Measurements from ENCODE around the gene SF3A1. TPM values are rescaled to one million over a fixed set of nuclear protein-coding genes. Genes with fewer than 3 reads are reported as not detected.
A peak's percentile ranks its signal among the peaks of the same experiment; 100 is the strongest.
"Not testable (repeated sequence)": the region's sequence is repeated elsewhere in the genome, so short reads cannot be mapped to it uniquely, and the experiment has no call there.

SF3A1 gene
- 160 and 190 TPM in 2 replicates for total RNA-seq (ENCODE audit: low replicate concordance)
- long read RNA-seq, partial matches to known transcripts, result 7 of 7 reads
- long read RNA-seq, other reads (novel, unspliced or antisense), result 0 of 7 reads

- Mint-ChIP-seq H3K27me3 (no peaks in the 10 kb centered on the region), H3K36me3 (peaks cover 9% of the 10 kb centered on the region), H3K4me1 (ENCODE audit: unreplicated experiment) (peaks cover 31% of the 10 kb centered on the region), H3K4me3 (peak within 1 kb of the TSS; percentile 99), H3K9me3 (no peaks in the 10 kb centered on the region), H3K27ac (peak within 1 kb of the TSS; percentile 99)
- DNase-seq (ENCODE audit: extremely low spot score, unreplicated experiment), result peak; percentile 92
- peak; percentile 22 for TF ChIP-seq CTCF (conservative IDR thresholded peaks at IDR 0.05)
Measured at GRCh38 chr22:30356449-30357235, at the start of gene SF3A1, which contains the start of gene CCDC157. Gene SF3A1, minus strand, starts transcription at chr22:30356894. Its CDS starts 102 bp downstream, at chr22:30356792. Gene CCDC157, plus strand, starts transcription at chr22:30357007. Its CDS starts 8,994 bp downstream, at chr22:30366001.

- no peak for DNase-seq (ENCODE audit: extremely low spot score, unreplicated experiment)
- TF ChIP-seq CTCF (conservative IDR thresholded peaks at IDR 0.05), result no peak
- peaks cover 7% of the 10 kb centered on the region for H3K4me1 Mint-ChIP-seq (ENCODE audit: unreplicated experiment)
- no peaks in the 10 kb centered on the region for H3K36me3 Mint-ChIP-seq
- H3K9me3 Mint-ChIP-seq, result no peaks in the 10 kb centered on the region
- H3K27ac Mint-ChIP-seq, result no peak overlapping the region
- H3K27me3 Mint-ChIP-seq, result no peaks in the 10 kb centered on the region
- no peak overlapping the region for H3K4me3 Mint-ChIP-seq
Measured at GRCh38 chr22:30406400-30406799, 49.7 kb upstream of the SF3A1 start.

GRCh38 chr22:30405731-30406130 lies 49.0 kb upstream of the SF3A1 start:
- Mint-ChIP-seq H3K4me3 (no peak overlapping the region), H3K36me3 (no peaks in the 10 kb centered on the region), H3K9me3 (no peaks in the 10 kb centered on the region), H3K27me3 (no peaks in the 10 kb centered on the region), H3K27ac (no peak overlapping the region), H3K4me1 (ENCODE audit: unreplicated experiment) (peaks cover 7% of the 10 kb centered on the region)
- TF ChIP-seq CTCF (conservative IDR thresholded peaks at IDR 0.05), result no peak
- no peak for DNase-seq (ENCODE audit: extremely low spot score, unreplicated experiment)

GRCh38 chr22:30404307-30404706 lies 47.6 kb upstream of the SF3A1 start:
- H3K9me3 Mint-ChIP-seq, result no peaks in the 10 kb centered on the region
- H3K27me3 Mint-ChIP-seq, result no peaks in the 10 kb centered on the region
- no peak for DNase-seq (ENCODE audit: extremely low spot score, unreplicated experiment)

GRCh38 chr22:30402766-30403104 lies 46.0 kb upstream of the SF3A1 start:
- H3K27ac Mint-ChIP-seq; H3K4me3 Mint-ChIP-seq; H3K36me3 Mint-ChIP-seq; H3K9me3 Mint-ChIP-seq; DNase-seq (ENCODE audit: extremely low spot score, unreplicated experiment): not testable (repeated sequence)
- H3K4me1 Mint-ChIP-seq (ENCODE audit: unreplicated experiment), result peaks cover 13% of the 10 kb centered on the region
- peaks cover 13% of the 10 kb centered on the region for H3K27me3 Mint-ChIP-seq

More at GRCh38 chr22:30404307-30404706, 47.6 kb upstream of the SF3A1 start:
- no peak overlapping the region for H3K4me3 Mint-ChIP-seq
- H3K27ac Mint-ChIP-seq, result no peak overlapping the region
- TF ChIP-seq CTCF (conservative IDR thresholded peaks at IDR 0.05), result no peak
- peaks cover 7% of the 10 kb centered on the region for H3K4me1 Mint-ChIP-seq (ENCODE audit: unreplicated experiment)
- H3K36me3 Mint-ChIP-seq, result no peaks in the 10 kb centered on the region

GRCh38 chr22:30402028-30402765 lies 45.5 kb upstream of the SF3A1 start:
- DNase-seq (ENCODE audit: extremely low spot score, unreplicated experiment), result no peak
- Mint-ChIP-seq H3K27ac (peak overlapping the region; percentile 18), H3K4me1 (ENCODE audit: unreplicated experiment) (peaks cover 16% of the 10 kb centered on the region), H3K36me3 (no peaks in the 10 kb centered on the region), H3K9me3 (no peaks in the 10 kb centered on the region), H3K4me3 (no peak overlapping the region), H3K27me3 (peaks cover 16% of the 10 kb centered on the region)
- no peak for TF ChIP-seq CTCF (conservative IDR thresholded peaks at IDR 0.05)

GRCh38 chr22:30401024-30401423 lies 44.3 kb upstream of the SF3A1 start:
- not testable (repeated sequence) for DNase-seq (ENCODE audit: extremely low spot score, unreplicated experiment); H3K36me3 Mint-ChIP-seq; H3K9me3 Mint-ChIP-seq; H3K27ac Mint-ChIP-seq; H3K4me3 Mint-ChIP-seq
- Mint-ChIP-seq H3K4me1 (ENCODE audit: unreplicated experiment) (peaks cover 16% of the 10 kb centered on the region), H3K27me3 (peaks cover 16% of the 10 kb centered on the region)
